ENCODE data around the gene TM7SF3.

The TM7SF3 gene

DNA sequence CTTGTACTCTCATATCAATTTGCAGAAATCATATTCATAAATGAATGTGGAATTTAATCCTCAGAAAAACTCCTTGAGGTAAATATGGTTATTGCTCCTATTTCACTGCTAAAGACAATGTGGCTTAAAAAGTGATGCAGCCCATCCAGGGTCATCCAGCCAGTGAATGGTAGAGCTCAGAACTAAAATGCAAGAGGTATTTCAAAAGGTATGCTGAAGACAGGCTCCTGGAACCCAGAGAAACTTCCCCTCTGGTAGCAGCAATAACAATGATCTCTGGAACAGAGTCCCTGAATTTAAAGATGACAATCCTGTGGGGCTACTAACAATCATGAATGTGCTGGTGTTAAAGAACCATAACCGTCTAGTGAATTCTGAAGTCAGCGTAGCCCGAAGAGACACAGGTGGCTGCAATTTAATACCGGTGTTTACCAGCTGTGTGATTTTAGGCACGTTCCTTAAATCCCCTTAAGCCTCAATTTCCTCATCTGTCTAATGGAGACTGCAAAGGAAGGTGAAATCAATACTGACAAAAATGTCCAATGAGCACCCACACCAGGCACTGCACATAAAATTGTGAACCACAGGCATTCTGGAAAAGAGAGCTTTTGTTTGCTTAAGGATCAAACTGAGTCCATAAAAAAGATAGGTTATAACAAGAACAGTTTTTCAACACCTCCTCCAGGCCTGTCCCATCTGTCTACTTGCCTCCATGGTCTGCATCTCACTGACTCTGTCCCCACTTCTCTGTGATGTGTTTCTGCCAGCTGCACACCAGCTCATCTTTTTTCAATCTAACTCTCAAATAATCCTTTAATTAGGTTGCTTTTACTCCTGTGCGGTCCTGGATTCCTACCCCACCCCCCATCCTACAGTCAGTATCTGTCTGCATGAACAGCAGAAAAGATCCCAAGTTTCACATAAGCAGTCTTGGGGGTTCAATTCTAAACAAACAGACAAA, 10.5 kb downstream of the TM7SF3 start:
- FAIRE-seq (peak; percentile 84), DNase-seq (ENCODE audit: insufficient read length, low spot score) (no peak)
- no peak for TF ChIP-seq CTCF (IDR thresholded peaks at IDR 0.05; ENCODE audit: insufficient read depth, missing control alignments)

GRCh38 chr12:27002141-27002540, 12.0 kb downstream of the TM7SF3 start:
- no peak for FAIRE-seq
- TF ChIP-seq CTCF (IDR thresholded peaks at IDR 0.05; ENCODE audit: insufficient read depth, missing control alignments): no peak
- DNase-seq (ENCODE audit: insufficient read length, low spot score): no peak

DNA sequence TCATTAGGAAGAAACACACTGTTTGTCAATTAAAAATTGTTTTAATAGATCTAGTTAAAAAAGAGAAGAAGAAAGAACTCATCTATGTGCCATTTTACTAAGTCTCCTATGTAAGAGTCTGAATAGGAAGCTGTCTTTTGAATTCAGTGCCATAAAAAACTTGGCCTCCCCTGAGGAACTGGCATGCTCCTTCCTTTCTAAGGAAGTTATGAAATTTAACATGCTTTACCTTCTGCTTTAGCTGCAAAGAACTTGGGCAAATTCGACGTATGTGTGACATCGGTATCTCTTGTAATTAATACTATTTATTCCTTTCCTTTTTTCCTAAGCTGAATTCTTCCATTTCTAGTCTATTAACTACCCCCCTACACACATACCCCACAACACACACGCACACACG, 12.5 kb downstream of the TM7SF3 start:
- DNase-seq (ENCODE audit: insufficient read length, low spot score) (no peak), FAIRE-seq (no peak)
- TF ChIP-seq CTCF (IDR thresholded peaks at IDR 0.05; ENCODE audit: insufficient read depth, missing control alignments): no peak

DNA sequence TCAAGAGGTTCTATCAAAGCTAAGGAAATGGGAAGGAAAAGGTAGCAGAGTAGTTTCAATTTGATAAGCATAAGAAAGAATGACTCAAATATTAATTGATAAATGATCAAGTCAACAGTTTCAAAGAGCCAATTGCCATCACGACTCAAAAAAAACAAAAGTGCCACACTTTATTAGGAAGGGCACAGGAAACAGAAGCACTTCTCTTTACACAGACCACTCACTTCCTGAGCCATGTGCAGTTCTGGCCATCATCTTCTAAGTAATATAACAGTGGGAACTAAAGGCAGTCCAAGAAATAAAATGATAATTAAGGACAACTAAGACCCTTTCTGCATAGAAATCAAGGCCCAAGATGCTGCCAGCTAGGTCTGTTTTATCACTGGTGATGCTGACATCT, 13.2 kb downstream of the TM7SF3 start:
- TF ChIP-seq CTCF (IDR thresholded peaks at IDR 0.05; ENCODE audit: insufficient read depth, missing control alignments): no peak
- peak; percentile 79 for FAIRE-seq
- no peak for DNase-seq (ENCODE audit: insufficient read length, low spot score)

DNA sequence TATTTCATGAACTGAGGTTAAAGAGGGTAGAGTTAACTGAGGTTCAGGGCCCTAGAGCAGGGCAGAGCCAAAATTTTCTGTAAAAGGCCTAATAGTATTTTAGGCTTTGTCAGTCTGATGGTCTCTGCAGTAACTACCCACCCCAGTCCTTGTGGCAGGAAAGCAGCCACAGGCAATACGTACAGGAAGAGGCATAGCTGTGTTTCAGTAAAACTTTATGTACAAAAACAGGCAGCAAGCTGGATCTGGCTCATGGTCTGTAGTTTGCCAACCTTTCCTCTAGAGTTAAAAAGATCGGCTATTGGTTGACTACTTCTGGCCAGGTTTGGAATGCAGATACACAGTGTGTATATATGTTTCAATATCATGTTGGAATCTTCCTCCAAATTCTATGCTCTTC, 17.2 kb downstream of the TM7SF3 start:
- DNase-seq (ENCODE audit: insufficient read length, low spot score): no peak

GRCh38 chr12:26995706-26996105, 18.5 kb downstream of the TM7SF3 start:
- FAIRE-seq: no peak
- no peak for DNase-seq (ENCODE audit: insufficient read length, low spot score)
- TF ChIP-seq CTCF (IDR thresholded peaks at IDR 0.05; ENCODE audit: insufficient read depth, missing control alignments): no peak

More for the DNA sequence above, 17.2 kb downstream of the TM7SF3 start:
- FAIRE-seq: no peak
- no peak for TF ChIP-seq CTCF (IDR thresholded peaks at IDR 0.05; ENCODE audit: insufficient read depth, missing control alignments)

GRCh38 chr12:26994109-26994508, 20.1 kb downstream of the TM7SF3 start:
- no peak for FAIRE-seq
- DNase-seq (ENCODE audit: insufficient read length, low spot score): no peak
- no peak for TF ChIP-seq CTCF (IDR thresholded peaks at IDR 0.05; ENCODE audit: insufficient read depth, missing control alignments)
